HepG2 (cell line): ENCODE results near the gene RMND5A. TPM values are rescaled to one million over a fixed set of nuclear protein-coding genes. Genes with fewer than 3 reads are reported as not detected.

Source experiments
- CHD4 ChIP-seq: fragments of 200-600 bp; sonication (generic); IDR thresholded peaks from 2 replicates; pipeline ENCODE4 v1.7.0; 2017; ENCODE audit warnings: mild to moderate bottlenecking, low read length, borderline replicate concordance
- EHMT2 ChIP-seq: fragments of 200-600 bp; sonication (generic); IDR thresholded peaks from 2 replicates; pipeline ENCODE4 v1.7.0; 2017; ENCODE audit warnings: antibody characterized with exemption, low read depth, low read length, borderline replicate concordance
- FOSL1 ChIP-seq: sonication (generic); formaldehyde crosslinking; IDR thresholded peaks from 2 replicates; pipeline ENCODE4 v1.9.0; 2021; ENCODE audit warnings: missing genetic modification reagents, borderline replicate concordance
- HNRNPH1 ChIP-seq: fragments of 200-400 bp; formaldehyde crosslinking; optimal IDR thresholded peaks from 2 replicates; pipeline ENCODE3; 2017; ENCODE audit warnings: mild to moderate bottlenecking, low read depth, low read length
- IRX3 ChIP-seq: sonication (generic); formaldehyde crosslinking; IDR thresholded peaks from 2 replicates; pipeline ENCODE4 v1.8.1; 2023; ENCODE audit warnings: mild to moderate bottlenecking, low read depth, missing genetic modification reagents, borderline replicate concordance
- MAFF ChIP-seq: IDR thresholded peaks from 2 replicates; pipeline ENCODE4 v1.6.1; 2011; ENCODE audit warnings: low read depth, low read length, improper control_type of control experiment
- NFIB ChIP-seq: sonication (generic); formaldehyde crosslinking; IDR thresholded peaks from 2 replicates; pipeline ENCODE4 v1.9.0; 2021; ENCODE audit warnings: missing genetic modification reagents, mild to moderate bottlenecking, borderline replicate concordance
- RELA ChIP-seq: sonication (generic); formaldehyde crosslinking; IDR thresholded peaks from 2 replicates; pipeline ENCODE4 v1.4.0; 2020; ENCODE audit warnings: missing genetic modification reagents
- RNF2 ChIP-seq: fragments of 450-650 bp; conservative IDR thresholded peaks from 2 replicates; pipeline ENCODE4 v1.6.1; 2016; ENCODE audit warnings: low read depth
- SSRP1 ChIP-seq: IDR thresholded peaks from 2 replicates; pipeline ENCODE4 v1.6.1; 2016; ENCODE audit warnings: control low read depth
- TEAD3 ChIP-seq: optimal IDR thresholded peaks from 2 replicates; pipeline ENCODE3; 2016; ENCODE audit warnings: borderline replicate concordance
- TSC22D2 ChIP-seq: sonication (generic); formaldehyde crosslinking; IDR thresholded peaks from 2 replicates; pipeline ENCODE4 v1.5.1; 2020; ENCODE audit warnings: missing genetic modification reagents, mild to moderate bottlenecking, borderline replicate concordance
- ZFP36L1 ChIP-seq: sonication (generic); formaldehyde crosslinking; IDR thresholded peaks from 2 replicates; pipeline ENCODE4 v1.8.0; 2022; ENCODE audit warnings: mild to moderate bottlenecking, missing genetic modification reagents, moderate library complexity
- ZNF224 ChIP-seq: sonication (generic); formaldehyde crosslinking; IDR thresholded peaks from 2 replicates; pipeline ENCODE4 v1.5.0; 2020; ENCODE audit warnings: mild to moderate bottlenecking, missing genetic modification reagents
- ZNF24 ChIP-seq: fragments of 450-650 bp; IDR thresholded peaks from 2 replicates; pipeline ENCODE4 v1.6.1; 2017; ENCODE audit warnings: antibody characterized with exemption, mild to moderate bottlenecking
- ZNF292 ChIP-seq: sonication (generic); formaldehyde crosslinking; IDR thresholded peaks from 2 replicates; pipeline ENCODE4 v1.8.1; 2022; ENCODE audit warnings: mild to moderate bottlenecking, low read depth, missing genetic modification reagents, borderline replicate concordance
- ZNF3 ChIP-seq: IDR thresholded peaks from 2 replicates; pipeline ENCODE4 v1.7.0; 2017; ENCODE audit warnings: inconsistent platforms
- ZNF451 ChIP-seq: sonication (generic); formaldehyde crosslinking; IDR thresholded peaks from 2 replicates; pipeline ENCODE4 v1.5.0; 2020; ENCODE audit warnings: mild to moderate bottlenecking, missing genetic modification reagents
- ZNF556 ChIP-seq: sonication (generic); formaldehyde crosslinking; IDR thresholded peaks from 2 replicates; pipeline ENCODE4 v1.4.0; 2020; ENCODE audit warnings: mild to moderate bottlenecking, missing genetic modification reagents, borderline replicate concordance
- ZNF567 ChIP-seq: sonication (generic); formaldehyde crosslinking; IDR thresholded peaks from 2 replicates; pipeline ENCODE4 v1.8.1; 2023; ENCODE audit warnings: mild to moderate bottlenecking, missing genetic modification reagents, borderline replicate concordance
- ZNF616 ChIP-seq: sonication (generic); formaldehyde crosslinking; IDR thresholded peaks from 2 replicates; pipeline ENCODE4 v1.5.0; 2020; ENCODE audit warnings: low read depth, mild to moderate bottlenecking, missing genetic modification reagents
- ZNF766 ChIP-seq: sonication (generic); formaldehyde crosslinking; IDR thresholded peaks from 2 replicates; pipeline ENCODE4 v1.5.0; 2020; ENCODE audit warnings: missing genetic modification reagents, borderline replicate concordance
- polyA plus RNA-seq, 8 experiments: library from polyadenylated mRNA; depleted of rRNA in 3 of 8; stranded (reverse) in 7 of 8; unstranded in 1 of 8; fragments of >200 nt; fragmentation: Illumina TruSeq in 4 of 8; extraction: Trizol in 4 of 8; gene quantifications; 2 replicates each; pipeline versions ENCODE4 v1.2.1 to v1.2.3, GENCODE V29; 2011 to 2016; ENCODE audit warnings: low read depth in 4 of 8, missing spikeins in 1 of 8, mixed read lengths in 1 of 8; ENCODE audit not compliant: insufficient read depth in 1 of 8
- total RNA-seq, 5 experiments: library from RNA; depleted of rRNA; stranded (reverse); fragments of >200 nt; fragmentation: Illumina TruSeq; extraction: Trizol; gene quantifications; 2 replicates each; pipeline ENCODE4 v1.2.3, GENCODE V29; 2016; ENCODE audit warnings: low read depth in 1 of 5
- TF ChIP-seq, protein P1 (sequence below): fragments of 450-650 bp; IDR thresholded peaks from 2 replicates; pipeline ENCODE4 v1.6.1; 2017
- TF ChIP-seq, protein P2 (sequence below): sonication (generic); formaldehyde crosslinking; IDR thresholded peaks from 2 replicates; pipeline ENCODE4 v1.4.0; 2020; ENCODE audit warnings: missing genetic modification reagents
- TF ChIP-seq, protein P3 (sequence below): sonication (generic); formaldehyde crosslinking; IDR thresholded peaks from 2 replicates; pipeline ENCODE4 v1.4.0; 2020; ENCODE audit warnings: missing genetic modification reagents
- TF ChIP-seq, protein P4 (sequence below): IDR thresholded peaks from 2 replicates; pipeline ENCODE4 v1.6.1; 2016; ENCODE audit warnings: missing compliant biosample characterization, missing genetic modification reagents, borderline replicate concordance

Gene RMND5A
- total and polyA plus RNA-seq, 2 of the 13 experiments (the other 11 are each of a cell fraction or from before 2014, with no cell fraction given) = 31.0 to 66.4 TPM

DNA sequence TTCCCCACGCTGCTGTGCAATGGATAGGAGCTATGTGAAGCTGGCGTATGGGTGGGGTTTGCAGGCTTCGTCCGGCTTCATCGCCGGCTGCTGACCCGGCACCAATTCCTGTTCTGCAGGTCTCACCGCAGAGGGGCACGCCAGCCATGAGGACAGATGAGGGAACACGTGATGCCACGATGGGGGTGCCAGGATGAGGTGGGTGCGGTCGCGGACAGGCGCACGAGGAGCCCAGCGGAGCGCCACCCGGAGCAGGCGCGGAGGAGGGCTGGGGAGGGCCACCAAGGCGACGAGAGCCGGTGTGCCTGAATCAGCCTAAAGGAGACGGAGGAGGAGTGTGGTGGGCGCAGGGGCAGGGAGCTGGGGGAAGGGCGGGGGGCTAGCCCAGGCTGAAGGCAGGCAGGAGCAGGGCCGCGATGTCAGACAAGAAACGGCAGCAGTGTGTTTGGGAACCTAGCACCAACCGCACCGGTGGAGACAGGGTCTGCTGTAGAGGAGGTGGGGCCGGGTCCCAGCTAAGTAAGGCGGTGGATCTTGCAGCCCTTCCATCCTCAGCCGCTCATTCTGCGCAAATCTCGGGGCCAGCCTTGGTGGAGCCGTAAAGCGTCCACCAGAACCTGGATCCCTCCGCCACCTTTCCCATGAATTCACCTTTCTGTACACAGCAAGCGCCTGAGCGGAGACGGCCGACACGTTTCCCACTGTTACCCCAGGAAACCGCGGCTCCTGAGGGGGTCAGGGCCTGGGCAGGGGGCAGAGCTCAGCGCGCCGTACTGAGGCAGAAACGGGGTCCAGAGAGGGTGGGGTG, 87.6 kb downstream of the RMND5A start (continued):
- TF ChIP-seq ZNF292 (CRISPR knock-in tag) (peak; percentile 44; the same call in 1 of the 2 replicates), ZFP36L1 (CRISPR knock-in tag) (no peak), ZNF556 (CRISPR knock-in tag) (peak; percentile 70; the same call in 1 of the 2 replicates), TEAD3 (peak; percentile 16), MAFF (no peak), SSRP1 (CRISPR knock-in tag) (no peak), EHMT2 (no peak), RELA (no peak), ZNF616 (no peak), ZNF24 (no peak), FOSL1 (CRISPR knock-in tag) (no peak), RNF2 (peak; percentile 60; the same call in 1 of the 2 replicates), HNRNPH1 (no peak), ZNF451 (CRISPR knock-in tag) (no peak), ZNF766 (no peak), ZNF567 (CRISPR knock-in tag) (no peak), CHD4 (no peak), TSC22D2 (CRISPR knock-in tag) (no peak), IRX3 (CRISPR knock-in tag) (peak; percentile 54; the same call in 1 of the 2 replicates), ZNF224 (0 out of 2 replicates have a peak, but pooled peaks have one; percentile 31), NFIB (CRISPR knock-in tag) (no peak), ZNF3 (no peak)
- TF ChIP-seq, protein P1, sequence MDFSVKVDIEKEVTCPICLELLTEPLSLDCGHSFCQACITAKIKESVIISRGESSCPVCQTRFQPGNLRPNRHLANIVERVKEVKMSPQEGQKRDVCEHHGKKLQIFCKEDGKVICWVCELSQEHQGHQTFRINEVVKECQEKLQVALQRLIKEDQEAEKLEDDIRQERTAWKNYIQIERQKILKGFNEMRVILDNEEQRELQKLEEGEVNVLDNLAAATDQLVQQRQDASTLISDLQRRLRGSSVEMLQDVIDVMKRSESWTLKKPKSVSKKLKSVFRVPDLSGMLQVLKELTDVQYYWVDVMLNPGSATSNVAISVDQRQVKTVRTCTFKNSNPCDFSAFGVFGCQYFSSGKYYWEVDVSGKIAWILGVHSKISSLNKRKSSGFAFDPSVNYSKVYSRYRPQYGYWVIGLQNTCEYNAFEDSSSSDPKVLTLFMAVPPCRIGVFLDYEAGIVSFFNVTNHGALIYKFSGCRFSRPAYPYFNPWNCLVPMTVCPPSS = no peak
- TF ChIP-seq, protein P2, sequence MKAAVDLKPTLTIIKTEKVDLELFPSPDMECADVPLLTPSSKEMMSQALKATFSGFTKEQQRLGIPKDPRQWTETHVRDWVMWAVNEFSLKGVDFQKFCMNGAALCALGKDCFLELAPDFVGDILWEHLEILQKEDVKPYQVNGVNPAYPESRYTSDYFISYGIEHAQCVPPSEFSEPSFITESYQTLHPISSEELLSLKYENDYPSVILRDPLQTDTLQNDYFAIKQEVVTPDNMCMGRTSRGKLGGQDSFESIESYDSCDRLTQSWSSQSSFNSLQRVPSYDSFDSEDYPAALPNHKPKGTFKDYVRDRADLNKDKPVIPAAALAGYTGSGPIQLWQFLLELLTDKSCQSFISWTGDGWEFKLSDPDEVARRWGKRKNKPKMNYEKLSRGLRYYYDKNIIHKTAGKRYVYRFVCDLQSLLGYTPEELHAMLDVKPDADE (CRISPR knock-in tag) = 0 out of 2 replicates have a peak, but pooled peaks have one; percentile 17
- TF ChIP-seq, protein P3, sequence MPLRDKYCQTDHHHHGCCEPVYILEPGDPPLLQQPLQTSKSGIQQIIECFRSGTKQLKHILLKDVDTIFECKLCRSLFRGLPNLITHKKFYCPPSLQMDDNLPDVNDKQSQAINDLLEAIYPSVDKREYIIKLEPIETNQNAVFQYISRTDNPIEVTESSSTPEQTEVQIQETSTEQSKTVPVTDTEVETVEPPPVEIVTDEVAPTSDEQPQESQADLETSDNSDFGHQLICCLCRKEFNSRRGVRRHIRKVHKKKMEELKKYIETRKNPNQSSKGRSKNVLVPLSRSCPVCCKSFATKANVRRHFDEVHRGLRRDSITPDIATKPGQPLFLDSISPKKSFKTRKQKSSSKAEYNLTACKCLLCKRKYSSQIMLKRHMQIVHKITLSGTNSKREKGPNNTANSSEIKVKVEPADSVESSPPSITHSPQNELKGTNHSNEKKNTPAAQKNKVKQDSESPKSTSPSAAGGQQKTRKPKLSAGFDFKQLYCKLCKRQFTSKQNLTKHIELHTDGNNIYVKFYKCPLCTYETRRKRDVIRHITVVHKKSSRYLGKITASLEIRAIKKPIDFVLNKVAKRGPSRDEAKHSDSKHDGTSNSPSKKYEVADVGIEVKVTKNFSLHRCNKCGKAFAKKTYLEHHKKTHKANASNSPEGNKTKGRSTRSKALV (CRISPR knock-in tag) = peak; percentile 17; the same call in 1 of the 2 replicates
- TF ChIP-seq, protein P4, sequence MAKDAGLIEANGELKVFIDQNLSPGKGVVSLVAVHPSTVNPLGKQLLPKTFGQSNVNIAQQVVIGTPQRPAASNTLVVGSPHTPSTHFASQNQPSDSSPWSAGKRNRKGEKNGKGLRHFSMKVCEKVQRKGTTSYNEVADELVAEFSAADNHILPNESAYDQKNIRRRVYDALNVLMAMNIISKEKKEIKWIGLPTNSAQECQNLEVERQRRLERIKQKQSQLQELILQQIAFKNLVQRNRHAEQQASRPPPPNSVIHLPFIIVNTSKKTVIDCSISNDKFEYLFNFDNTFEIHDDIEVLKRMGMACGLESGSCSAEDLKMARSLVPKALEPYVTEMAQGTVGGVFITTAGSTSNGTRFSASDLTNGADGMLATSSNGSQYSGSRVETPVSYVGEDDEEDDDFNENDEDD (CRISPR knock-in tag) = peak; percentile 72
